ENCODE results near the gene KCNJ9.
"Not testable (repeated sequence)": the region's sequence is repeated elsewhere in the genome, so short reads cannot be mapped to it uniquely, and the experiment has no call there.

Gene KCNJ9

DNA sequence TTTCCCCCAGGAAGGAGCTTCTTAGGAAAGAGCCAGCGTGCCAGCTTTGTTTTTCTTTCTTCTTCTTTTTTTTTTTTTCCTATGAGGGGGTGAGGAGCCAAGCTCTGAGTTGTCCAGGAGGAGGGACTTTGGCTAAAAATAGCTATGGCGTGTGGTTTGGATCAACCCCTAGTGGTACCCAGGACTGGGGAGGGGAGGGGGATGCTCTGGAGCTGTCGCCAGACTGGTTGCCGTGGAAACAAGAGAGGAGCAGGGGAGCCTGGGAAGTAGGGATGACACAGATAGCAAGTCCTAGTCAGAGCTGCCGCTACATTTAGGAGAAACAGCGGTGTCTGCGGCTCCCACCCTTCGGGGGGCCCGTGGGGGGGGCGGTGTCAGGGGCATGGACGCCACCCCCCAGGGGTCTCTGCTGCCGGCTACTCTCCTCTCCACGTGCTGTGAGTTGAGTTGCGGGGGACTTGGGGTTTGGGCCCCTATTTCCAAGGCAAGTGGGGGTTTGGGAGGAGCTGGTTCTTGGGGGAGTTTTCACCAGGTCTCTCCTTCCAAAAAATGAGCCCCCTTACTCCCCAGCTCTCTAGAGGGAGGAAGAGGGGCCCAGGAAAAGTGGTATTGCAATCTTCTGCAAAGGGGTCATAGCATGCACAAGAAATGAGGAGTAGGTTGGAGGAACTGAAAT is at the start of gene KCNJ9:
Gene KCNJ9, plus strand, starts transcription at position 278 of the 676 bp plus-strand sequence. CDS start 2,493 bp downstream, outside the sequence.
- DNase-seq (ENCODE audit: low spot score in 2 of 2) (no peak), ATAC-seq (replicated peaks; ENCODE audit: extremely low read depth, poor library complexity, severe bottlenecking) (no peak)
- Mint-ChIP-seq H3K36me3 (ENCODE audit: insufficient read depth) (peaks cover 6% of the 10 kb centered on the region), H3K9me3 (no peaks in the 10 kb centered on the region), H3K4me1 (peaks cover 19% of the 10 kb centered on the region), H3K4me3 (no peak within 1 kb of the TSS), H3K27ac (ENCODE audit: low read depth) (no peak within 1 kb of the TSS), H3K27me3 (peaks cover 64% of the 10 kb centered on the region)

DNA sequence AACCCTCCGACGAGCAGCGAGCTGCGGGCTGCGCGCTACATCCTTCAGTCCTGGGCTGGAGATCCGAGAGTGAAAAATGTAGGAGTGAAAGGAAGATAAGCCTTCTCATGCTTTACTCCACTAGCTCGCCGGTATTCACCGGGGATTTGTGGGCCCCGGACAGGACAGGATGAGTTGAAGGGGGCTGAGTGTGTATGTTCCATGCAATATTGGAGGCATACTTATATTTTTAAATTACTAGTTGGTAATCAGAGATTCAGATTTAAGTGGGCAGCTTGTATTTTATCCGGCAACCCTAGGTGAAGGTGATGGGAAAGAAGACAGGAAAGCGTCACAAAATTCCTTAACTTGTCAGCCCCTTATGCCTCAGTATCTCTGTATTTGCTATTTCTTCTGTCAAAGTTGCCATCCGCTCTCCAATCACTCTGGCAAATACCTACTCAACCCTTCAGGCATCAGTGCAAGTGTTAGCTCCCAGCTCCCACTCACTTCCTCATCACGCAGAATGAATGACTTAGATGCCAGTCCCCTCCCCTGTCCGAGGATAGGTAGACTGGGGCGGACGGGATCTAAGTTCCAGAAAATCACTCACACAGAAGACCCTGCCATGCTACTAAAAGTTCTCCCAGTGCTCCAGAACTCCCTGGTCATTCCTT is 49.0 kb upstream of the KCNJ9 start:
- ATAC-seq (replicated peaks; ENCODE audit: extremely low read depth, poor library complexity, severe bottlenecking) (peak; percentile 3), DNase-seq (ENCODE audit: low spot score in 2 of 2) (no peak)
- Mint-ChIP-seq H3K27ac (ENCODE audit: low read depth) (peak overlapping the region; percentile 95), H3K9me3 (no peaks in the 10 kb centered on the region), H3K27me3 (no peaks in the 10 kb centered on the region), H3K4me1 (peaks cover 30% of the 10 kb centered on the region), H3K4me3 (peak overlapping the region; percentile 96), H3K36me3 (ENCODE audit: insufficient read depth) (peaks cover 5% of the 10 kb centered on the region)

DNA sequence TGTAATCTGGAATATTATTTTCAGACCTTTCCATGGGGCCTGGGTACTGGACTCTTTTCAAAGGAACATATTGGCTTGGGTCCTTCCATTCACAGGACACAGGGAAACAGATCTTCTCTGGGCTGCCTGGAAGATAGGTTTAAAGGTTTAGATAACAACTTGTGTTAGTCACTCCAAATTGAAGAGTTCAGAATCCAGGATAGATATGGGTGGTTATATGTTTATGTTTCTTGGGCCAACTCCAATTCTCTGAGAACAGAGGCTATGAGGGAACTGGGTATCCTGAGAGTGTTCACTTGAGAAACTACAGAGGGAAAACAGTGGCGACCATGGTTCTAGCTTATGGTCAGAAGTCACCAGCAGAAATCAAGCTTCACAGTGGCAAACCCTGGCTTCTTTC is 40.9 kb upstream of the KCNJ9 start:
- Mint-ChIP-seq H3K4me1 (no peaks in the 10 kb centered on the region), H3K4me3 (no peak overlapping the region), H3K27me3 (peaks cover 6% of the 10 kb centered on the region), H3K9me3 (no peaks in the 10 kb centered on the region), H3K36me3 (ENCODE audit: insufficient read depth) (no peaks in the 10 kb centered on the region), H3K27ac (ENCODE audit: low read depth) (no peak overlapping the region)
- DNase-seq (ENCODE audit: low spot score in 2 of 2) = no peak
- ATAC-seq (replicated peaks; ENCODE audit: extremely low read depth, poor library complexity, severe bottlenecking) = no peak

DNA sequence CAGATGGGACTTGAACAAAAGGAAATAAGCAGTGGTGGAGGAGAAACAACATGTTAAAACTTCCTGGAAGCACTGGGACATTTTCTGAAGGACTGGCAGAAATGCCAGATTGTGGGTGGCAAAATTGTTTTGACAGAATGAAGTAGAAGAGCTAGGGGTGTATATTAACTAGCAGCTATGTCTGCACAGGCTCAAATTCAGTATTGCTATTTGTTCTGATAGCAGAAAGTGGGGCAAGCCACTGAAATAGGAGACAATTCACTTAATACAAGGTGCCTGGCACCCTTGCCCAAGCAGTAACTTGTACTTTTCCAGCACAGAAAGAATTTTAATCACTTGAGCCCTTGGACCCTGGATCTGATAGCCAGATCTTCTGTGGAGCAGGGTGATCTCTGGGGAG is 37.8 kb upstream of the KCNJ9 start:
- peaks cover 12% of the 10 kb centered on the region for H3K4me1 Mint-ChIP-seq
- no peak for DNase-seq (ENCODE audit: low spot score in 2 of 2)

DNA sequence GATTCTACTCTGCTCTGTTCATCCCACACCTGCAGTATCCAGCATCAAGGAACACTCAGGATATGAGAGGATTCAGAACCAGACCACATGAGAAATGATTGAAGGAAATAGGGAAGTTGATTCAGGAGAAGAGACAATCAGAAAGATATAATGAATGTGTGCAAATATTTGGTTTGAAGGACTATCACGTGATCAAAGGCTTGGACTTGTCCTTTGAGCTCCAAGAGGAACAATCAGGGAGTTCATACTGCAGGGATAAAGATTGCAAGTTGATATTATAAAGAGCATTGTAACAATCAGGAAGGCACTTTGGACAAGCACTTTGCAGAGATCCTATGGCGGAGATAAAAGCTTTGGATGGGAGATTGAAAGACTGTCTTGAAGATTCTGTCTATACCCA is 35.7 kb upstream of the KCNJ9 start:
- no peaks in the 10 kb centered on the region for H3K9me3 Mint-ChIP-seq
- peaks cover 36% of the 10 kb centered on the region for H3K27me3 Mint-ChIP-seq
- peaks cover 12% of the 10 kb centered on the region for H3K4me1 Mint-ChIP-seq
- no peak for ATAC-seq (replicated peaks; ENCODE audit: extremely low read depth, poor library complexity, severe bottlenecking)
- DNase-seq (ENCODE audit: low spot score in 2 of 2) = no peak
- H3K27ac Mint-ChIP-seq (ENCODE audit: low read depth) = no peak overlapping the region
- no peak overlapping the region for H3K4me3 Mint-ChIP-seq
- no peaks in the 10 kb centered on the region for H3K36me3 Mint-ChIP-seq (ENCODE audit: insufficient read depth)

More for the DNA sequence above, 37.8 kb upstream of the KCNJ9 start:
- H3K4me3 Mint-ChIP-seq = no peak overlapping the region
- ATAC-seq (replicated peaks; ENCODE audit: extremely low read depth, poor library complexity, severe bottlenecking) = no peak
- no peaks in the 10 kb centered on the region for H3K9me3 Mint-ChIP-seq
- H3K36me3 Mint-ChIP-seq (ENCODE audit: insufficient read depth) = no peaks in the 10 kb centered on the region
- no peak overlapping the region for H3K27ac Mint-ChIP-seq (ENCODE audit: low read depth)
- peaks cover 19% of the 10 kb centered on the region for H3K27me3 Mint-ChIP-seq

DNA sequence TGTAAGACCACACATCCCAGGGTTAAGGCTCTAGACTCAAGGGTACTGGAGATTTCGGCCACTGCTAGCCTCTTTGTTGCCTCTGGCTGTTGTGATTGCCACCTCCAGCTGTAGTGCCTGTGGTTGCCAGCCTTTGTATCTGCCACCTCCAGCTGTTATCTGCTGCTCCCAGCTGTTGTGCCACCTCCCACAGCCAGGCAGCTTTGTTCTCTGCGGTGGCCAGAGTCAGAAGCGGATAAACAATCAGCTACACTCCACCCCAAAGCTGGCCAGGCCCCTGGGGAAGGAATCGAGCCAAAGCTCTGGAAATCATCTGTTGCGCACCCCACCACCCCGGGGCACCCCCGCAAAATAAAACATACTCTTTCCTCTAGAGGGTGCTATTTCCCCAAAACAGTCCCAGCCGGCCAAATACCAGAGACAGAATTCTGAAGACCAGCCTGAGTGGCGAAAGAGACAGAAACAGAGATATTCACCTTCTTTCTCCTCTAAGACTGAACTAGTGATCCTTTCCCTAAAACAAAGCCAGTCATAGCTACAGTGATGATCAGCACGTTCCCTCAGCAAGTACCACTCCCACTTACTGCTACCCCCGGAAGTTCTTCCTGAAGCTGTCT is 34.7 kb upstream of the KCNJ9 start:
- Mint-ChIP-seq H3K9me3 (no peaks in the 10 kb centered on the region), H3K36me3 (ENCODE audit: insufficient read depth) (no peaks in the 10 kb centered on the region), H3K27me3 (peaks cover 46% of the 10 kb centered on the region), H3K4me3 (peak overlapping the region; percentile 51), H3K27ac (ENCODE audit: low read depth) (no peak overlapping the region), H3K4me1 (peaks cover 12% of the 10 kb centered on the region)
- peak; percentile 52 for ATAC-seq (replicated peaks; ENCODE audit: extremely low read depth, poor library complexity, severe bottlenecking)
- no peak for DNase-seq (ENCODE audit: low spot score in 2 of 2)

DNA sequence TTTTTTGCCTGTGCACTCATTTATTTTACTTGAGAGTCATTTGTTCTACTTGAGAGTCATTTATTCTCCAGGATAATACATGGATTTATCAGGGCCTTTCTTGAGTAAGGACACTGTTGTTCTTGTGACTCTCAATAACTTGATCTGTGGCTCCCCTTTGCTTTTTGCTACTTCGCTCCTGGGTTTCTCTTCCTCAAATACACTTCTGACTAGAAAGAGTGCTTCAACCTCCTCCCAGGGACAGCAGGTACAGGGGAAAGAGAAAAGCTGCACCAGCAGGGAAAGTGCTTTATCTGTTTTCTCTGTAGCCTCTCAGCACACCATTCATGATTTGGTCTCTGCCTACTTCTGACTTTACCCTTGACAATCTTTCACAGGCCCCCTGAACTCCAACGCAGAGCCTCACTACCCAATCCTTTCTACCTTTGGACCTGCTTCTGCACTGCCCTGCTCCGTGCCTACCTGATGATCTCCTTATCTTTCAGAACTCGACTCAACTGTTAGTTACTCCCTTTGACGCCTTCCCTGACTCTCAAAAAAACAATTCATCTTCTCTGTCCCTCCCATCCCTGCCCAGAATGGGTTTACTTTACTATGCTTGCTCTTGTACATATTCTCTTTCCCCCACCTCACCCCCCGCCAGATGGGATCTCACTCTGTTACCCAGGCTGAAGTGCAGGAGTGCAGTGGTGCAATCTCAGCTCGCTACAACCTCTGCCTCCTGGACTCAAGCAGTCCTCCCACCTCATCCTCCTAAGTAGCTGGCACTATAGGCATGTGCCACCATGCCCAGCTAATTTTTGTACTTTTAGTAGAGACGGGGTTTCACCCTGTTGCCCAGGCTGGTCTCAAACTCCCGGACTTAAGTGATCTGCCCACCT is 34.0 kb upstream of the KCNJ9 start:
- Mint-ChIP-seq H3K27me3 (peaks cover 47% of the 10 kb centered on the region), H3K36me3 (ENCODE audit: insufficient read depth) (peaks cover 2% of the 10 kb centered on the region), H3K27ac (ENCODE audit: low read depth) (no peak overlapping the region), H3K4me3 (peak overlapping the region; percentile 51), H3K4me1 (peaks cover 12% of the 10 kb centered on the region), H3K9me3 (no peaks in the 10 kb centered on the region)
- ATAC-seq (replicated peaks; ENCODE audit: extremely low read depth, poor library complexity, severe bottlenecking) (no peak), DNase-seq (ENCODE audit: low spot score in 2 of 2) (no peak)

DNA sequence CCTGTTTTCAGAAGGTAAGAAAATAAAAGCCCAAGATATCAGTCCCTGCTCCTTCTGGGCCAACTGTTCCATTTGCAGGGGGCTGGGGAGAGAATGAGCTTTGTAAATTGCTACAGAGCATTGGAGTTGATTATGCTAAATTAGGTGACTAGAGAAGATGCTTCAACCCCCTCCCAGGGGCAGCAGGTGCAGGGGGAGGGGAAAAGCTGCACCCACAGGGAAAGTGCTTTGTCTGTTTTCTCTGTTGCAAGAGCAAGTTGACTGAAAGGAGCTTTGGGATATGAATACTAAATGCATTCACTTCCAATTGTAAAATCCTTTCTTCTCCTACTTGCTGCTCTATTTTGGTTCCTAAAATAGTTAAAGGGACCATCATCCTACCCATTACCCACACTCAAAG is 33.0 kb upstream of the KCNJ9 start:
- Mint-ChIP-seq H3K27ac (ENCODE audit: low read depth) (no peak overlapping the region), H3K9me3 (no peaks in the 10 kb centered on the region), H3K27me3 (peaks cover 53% of the 10 kb centered on the region), H3K4me3 (no peak overlapping the region), H3K4me1 (peaks cover 12% of the 10 kb centered on the region), H3K36me3 (ENCODE audit: insufficient read depth) (peaks cover 2% of the 10 kb centered on the region)
- no peak for ATAC-seq (replicated peaks; ENCODE audit: extremely low read depth, poor library complexity, severe bottlenecking)
- DNase-seq (ENCODE audit: low spot score in 2 of 2) = no peak

DNA sequence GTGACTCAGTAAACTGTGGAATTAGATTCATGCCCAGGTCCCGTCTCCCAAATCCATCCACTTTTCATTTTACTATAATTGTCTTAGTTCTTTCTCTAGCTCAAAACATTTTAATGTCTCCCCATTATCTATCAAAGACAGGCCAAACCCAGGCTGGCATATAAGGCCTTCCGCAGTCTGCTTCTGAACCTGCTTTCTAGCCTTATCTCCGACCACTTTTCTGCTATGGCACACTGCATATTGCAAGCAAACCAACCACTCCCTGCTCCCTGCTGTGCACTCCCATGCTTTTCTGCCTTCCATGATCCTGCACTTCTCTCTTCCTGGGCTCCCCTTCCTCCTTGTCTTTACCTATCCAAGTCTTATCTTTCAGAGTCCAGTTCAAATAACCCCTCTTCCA is 32.2 kb upstream of the KCNJ9 start:
- Mint-ChIP-seq H3K27me3 (peaks cover 61% of the 10 kb centered on the region), H3K4me3 (no peak overlapping the region), H3K9me3 (no peaks in the 10 kb centered on the region), H3K36me3 (ENCODE audit: insufficient read depth) (peaks cover 2% of the 10 kb centered on the region), H3K27ac (ENCODE audit: low read depth) (no peak overlapping the region), H3K4me1 (peaks cover 12% of the 10 kb centered on the region)
- ATAC-seq (replicated peaks; ENCODE audit: extremely low read depth, poor library complexity, severe bottlenecking) (no peak), DNase-seq (ENCODE audit: low spot score in 2 of 2) (no peak)

DNA sequence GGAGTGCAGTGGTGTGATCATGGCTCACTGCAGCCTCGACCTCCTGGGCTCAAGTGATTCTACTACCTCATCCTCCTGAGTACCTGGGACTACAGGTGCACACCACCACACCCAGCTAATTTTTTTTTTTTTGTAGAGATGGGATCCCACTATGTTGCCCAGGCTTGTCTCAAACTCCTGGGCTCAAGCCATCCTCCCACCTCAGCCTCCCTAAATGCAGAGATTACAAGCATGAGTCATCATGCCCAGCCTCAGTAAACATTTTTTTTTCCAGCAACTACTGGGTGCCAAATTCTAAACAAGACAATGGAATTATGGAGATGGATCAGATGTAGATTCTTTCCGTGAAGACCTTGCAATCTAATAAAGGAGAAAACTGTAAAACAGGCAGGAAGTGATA is 31.2 kb upstream of the KCNJ9 start:
- Mint-ChIP-seq H3K27me3 (peaks cover 72% of the 10 kb centered on the region), H3K4me1 (peaks cover 12% of the 10 kb centered on the region)
- DNase-seq (ENCODE audit: low spot score in 2 of 2); H3K4me3 Mint-ChIP-seq; H3K27ac Mint-ChIP-seq (ENCODE audit: low read depth); H3K36me3 Mint-ChIP-seq (ENCODE audit: insufficient read depth); ATAC-seq (replicated peaks; ENCODE audit: extremely low read depth, poor library complexity, severe bottlenecking); H3K9me3 Mint-ChIP-seq: not testable (repeated sequence)

DNA sequence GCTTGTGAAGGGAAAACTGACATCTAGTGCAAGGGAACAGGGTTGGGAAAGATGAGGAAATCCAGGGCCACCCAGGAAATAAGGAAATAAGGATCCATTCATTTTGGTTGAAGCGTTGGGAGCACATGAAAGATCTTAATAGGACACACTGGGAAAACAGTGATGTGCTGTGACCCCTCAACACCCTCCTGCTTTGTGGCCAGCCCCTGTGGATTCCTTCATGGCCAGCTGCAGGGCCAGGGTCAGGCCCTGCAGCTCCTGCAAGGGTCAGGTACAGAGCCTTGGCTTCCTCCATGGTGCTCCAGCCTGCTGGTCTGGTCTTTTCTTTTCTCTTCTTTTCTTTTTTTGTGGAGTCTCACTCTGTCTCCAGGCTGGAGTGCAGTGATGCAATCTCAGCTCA is 30.7 kb upstream of the KCNJ9 start:
- peaks cover 2% of the 10 kb centered on the region for H3K36me3 Mint-ChIP-seq (ENCODE audit: insufficient read depth)
- ATAC-seq (replicated peaks; ENCODE audit: extremely low read depth, poor library complexity, severe bottlenecking) (no peak), DNase-seq (ENCODE audit: low spot score in 2 of 2) (no peak)
- H3K9me3 Mint-ChIP-seq = no peaks in the 10 kb centered on the region
- H3K4me3 Mint-ChIP-seq = no peak overlapping the region
- H3K4me1 Mint-ChIP-seq = peaks cover 12% of the 10 kb centered on the region
- peaks cover 76% of the 10 kb centered on the region for H3K27me3 Mint-ChIP-seq
- no peak overlapping the region for H3K27ac Mint-ChIP-seq (ENCODE audit: low read depth)

DNA sequence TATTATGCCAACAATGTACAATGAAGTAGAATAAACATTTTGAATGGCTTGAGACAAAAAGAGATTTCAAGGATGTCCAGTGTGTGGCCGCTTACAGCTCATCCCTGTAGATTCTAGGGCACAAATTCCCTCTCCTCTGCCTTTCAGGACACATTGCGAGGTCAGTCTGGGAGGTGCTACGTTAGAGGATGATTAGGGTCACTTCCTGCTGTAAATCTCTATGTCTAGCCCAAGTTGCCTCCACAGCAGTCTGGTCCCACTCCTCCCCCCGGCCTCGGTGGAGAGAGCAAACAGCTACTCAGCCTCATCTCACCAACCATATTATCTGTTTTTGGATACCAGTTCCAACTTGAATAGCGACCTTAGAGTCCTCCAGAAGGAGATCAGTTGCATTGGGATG is 28.4 kb upstream of the KCNJ9 start:
- Mint-ChIP-seq H3K36me3 (ENCODE audit: insufficient read depth) (peaks cover 2% of the 10 kb centered on the region), H3K4me1 (no peaks in the 10 kb centered on the region), H3K27ac (ENCODE audit: low read depth) (no peak overlapping the region), H3K4me3 (no peak overlapping the region), H3K9me3 (no peaks in the 10 kb centered on the region), H3K27me3 (peaks cover 89% of the 10 kb centered on the region)
- ATAC-seq (replicated peaks; ENCODE audit: extremely low read depth, poor library complexity, severe bottlenecking) = no peak
- no peak for DNase-seq (ENCODE audit: low spot score in 2 of 2)
